MCF 10A (cell line): ENCODE results near the gene TNIK. TPM values are rescaled to one million over a fixed set of nuclear protein-coding genes. Genes with fewer than 3 reads are reported as not detected.
A peak's percentile ranks its signal among the peaks of the same experiment; 100 is the strongest.

Experiments used
- BruUV-seq: library from RNA; stranded (reverse); fragments of 400-500 nt; replicated peaks from 2 replicates; lab custom pipeline; 2021; lab: Mats Ljungman, UMichigan
- CTCF ChIA-PET: fragments of 300-600 bp; sonication (Branson Sonifier 250); formaldehyde crosslinking; extraction: SDS; loops from one replicate; lab custom pipeline; 2021; ENCODE audit warnings: antibody characterized with exemption, inconsistent platforms; lab: Yijun Ruan, JAX
- POLR2A ChIA-PET: fragments of 300-600, 350-650 bp; sonication (Branson Sonifier 250); formaldehyde crosslinking; extraction: SDS; loops from one replicate; lab custom pipeline; 2020; ENCODE audit warnings: antibody characterized with exemption, inconsistent platforms; lab: Yijun Ruan, JAX
- DNase-seq: peaks from one replicate; pipeline ENCODE4 v3.0.0-alpha.2; 2018; ENCODE audit not compliant: unreplicated experiment
- H3K27ac Mint-ChIP-seq: one replicate; pipeline ENCODE4 v1.8.0; 2022; ENCODE audit warnings: mild to moderate bottlenecking, low read depth, mixed read lengths; ENCODE audit not compliant: unreplicated experiment
- H3K27me3 Mint-ChIP-seq: one replicate; pipeline ENCODE4 v1.8.0; 2022; ENCODE audit warnings: mixed read lengths; ENCODE audit not compliant: insufficient read depth, unreplicated experiment
- H3K36me3 Mint-ChIP-seq: one replicate; pipeline ENCODE4 v1.8.0; 2022; ENCODE audit warnings: mild to moderate bottlenecking, moderate library complexity, mixed read lengths; ENCODE audit not compliant: insufficient read depth, unreplicated experiment
- H3K4me1 Mint-ChIP-seq: one replicate; pipeline ENCODE4 v1.8.0; 2022; ENCODE audit warnings: mixed read lengths; ENCODE audit not compliant: insufficient read depth, unreplicated experiment
- H3K4me3 Mint-ChIP-seq: one replicate; pipeline ENCODE4 v1.8.0; 2022; ENCODE audit warnings: mild to moderate bottlenecking, moderate library complexity, mixed read lengths; ENCODE audit not compliant: unreplicated experiment
- H3K9me3 Mint-ChIP-seq: one replicate; pipeline ENCODE4 v1.8.0; 2022; ENCODE audit warnings: mixed read lengths; ENCODE audit not compliant: unreplicated experiment
- intact Hi-C: fragments of 100-400 bp; cut with micrococcal nuclease; formaldehyde crosslinking; loops from 2 replicates; pipeline ENCODE4 v1.14.1; 2022
- total RNA-seq: library from RNA; stranded (reverse); gene quantifications from 2 replicates; pipeline ENCODE4 v1.2.3, GENCODE V29; 2022
- TF ChIP-seq, protein P1 (sequence below): fragments of 200-600 bp; IDR thresholded peaks from one replicate; pipeline ENCODE4 v1.8.0; 2022; ENCODE audit warnings: antibody characterized with exemption, mild to moderate bottlenecking; ENCODE audit not compliant: unreplicated experiment

Gene TNIK
- total RNA-seq, 1 experiment from 2014 or later, result 3.4 TPM

GRCh38 chr3:171187706-171188290, 272.4 kb downstream of the TNIK start:
- intact Hi-C loops, result loop anchor here (1.0 to 10.0 kb wide), 5 partner anchors 137 to 647 kb away; partner anchors contain the start of gene TNIK
- no TSS peak for BruUV-seq
- Mint-ChIP-seq H3K36me3 (no peaks in the 10 kb centered on the region), H3K27me3 (no peaks in the 10 kb centered on the region), H3K9me3 (no peaks in the 10 kb centered on the region), H3K4me1 (peaks cover 22% of the 10 kb centered on the region), H3K27ac (no peak overlapping the region), H3K4me3 (no peak overlapping the region)
- peak; percentile 60 for DNase-seq
- ChIA-PET CTCF (interaction anchor here (0.6 to 5.7 kb wide), 17 partner anchors 8 to 815 kb away, joined by 3 to 64 read pairs (median 4); partner anchors contain the start of gene TNIK), POLR2A (interaction anchor here (0.6 to 1.2 kb wide), 2 partner anchors 273 to 379 kb away, joined by 3 to 4 read pairs; partner anchors contain the start of gene TNIK)
- TF ChIP-seq, protein P1, sequence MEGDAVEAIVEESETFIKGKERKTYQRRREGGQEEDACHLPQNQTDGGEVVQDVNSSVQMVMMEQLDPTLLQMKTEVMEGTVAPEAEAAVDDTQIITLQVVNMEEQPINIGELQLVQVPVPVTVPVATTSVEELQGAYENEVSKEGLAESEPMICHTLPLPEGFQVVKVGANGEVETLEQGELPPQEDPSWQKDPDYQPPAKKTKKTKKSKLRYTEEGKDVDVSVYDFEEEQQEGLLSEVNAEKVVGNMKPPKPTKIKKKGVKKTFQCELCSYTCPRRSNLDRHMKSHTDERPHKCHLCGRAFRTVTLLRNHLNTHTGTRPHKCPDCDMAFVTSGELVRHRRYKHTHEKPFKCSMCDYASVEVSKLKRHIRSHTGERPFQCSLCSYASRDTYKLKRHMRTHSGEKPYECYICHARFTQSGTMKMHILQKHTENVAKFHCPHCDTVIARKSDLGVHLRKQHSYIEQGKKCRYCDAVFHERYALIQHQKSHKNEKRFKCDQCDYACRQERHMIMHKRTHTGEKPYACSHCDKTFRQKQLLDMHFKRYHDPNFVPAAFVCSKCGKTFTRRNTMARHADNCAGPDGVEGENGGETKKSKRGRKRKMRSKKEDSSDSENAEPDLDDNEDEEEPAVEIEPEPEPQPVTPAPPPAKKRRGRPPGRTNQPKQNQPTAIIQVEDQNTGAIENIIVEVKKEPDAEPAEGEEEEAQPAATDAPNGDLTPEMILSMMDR, result peak; percentile 70

DNA sequence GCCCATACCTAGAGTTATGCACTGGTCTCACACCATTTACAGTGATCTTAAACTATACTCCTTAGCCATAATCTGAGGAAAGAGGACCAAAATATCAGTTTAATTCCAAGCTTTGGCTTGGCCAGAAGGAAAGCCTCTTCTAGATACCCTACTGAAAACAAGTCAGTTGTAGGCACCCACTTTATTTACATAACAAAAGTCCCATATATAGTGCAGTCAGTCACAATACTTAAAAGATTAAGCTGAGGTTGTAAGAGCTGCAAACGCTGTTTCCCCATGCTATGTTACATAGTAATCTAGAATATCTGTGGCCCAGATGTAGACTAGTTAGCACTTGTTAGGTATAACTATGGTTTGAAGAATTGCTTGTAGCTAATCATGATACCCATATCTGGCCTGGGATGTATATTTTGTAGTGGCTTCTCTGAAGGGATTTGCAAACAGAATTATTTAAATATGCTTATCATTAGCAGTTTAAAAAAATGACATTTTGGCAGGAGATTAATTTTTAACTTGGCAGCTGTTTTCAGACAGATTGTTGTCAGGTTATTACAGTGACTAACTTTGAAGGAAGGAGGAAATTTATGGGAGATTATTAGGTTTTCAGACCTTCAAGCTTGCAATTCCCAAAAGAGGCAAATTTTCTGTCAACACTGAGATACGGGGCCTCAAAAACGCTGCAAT, 273.2 kb downstream of the TNIK start:
- ChIA-PET POLR2A (interaction anchor here (1.2 to 1.5 kb wide), 2 partner anchors 274 to 380 kb away, joined by 3 to 5 read pairs; no protein-coding TSS in a partner anchor), CTCF (interaction anchor here (0.6 to 5.7 kb wide), 25 partner anchors 12 to 691 kb away, joined by 3 to 64 read pairs (median 4); no protein-coding TSS in a partner anchor)
- Mint-ChIP-seq H3K27ac (no peak overlapping the region), H3K4me1 (peaks cover 25% of the 10 kb centered on the region), H3K36me3 (no peaks in the 10 kb centered on the region), H3K4me3 (no peak overlapping the region), H3K27me3 (no peaks in the 10 kb centered on the region), H3K9me3 (no peaks in the 10 kb centered on the region)
- DNase-seq, result no peak
- TF ChIP-seq, protein P1, result no peak
- intact Hi-C loops, result loop anchor here (1.0 to 10.0 kb wide), 5 partner anchors 137 to 648 kb away; partner anchors contain the start of gene TNIK
- BruUV-seq, result no TSS peak

GRCh38 chr3:171186383-171186782, 273.8 kb downstream of the TNIK start:
- ChIA-PET CTCF (interaction anchor here (0.7 to 5.7 kb wide), 16 partner anchors 11 to 385 kb away, joined by 3 to 64 read pairs (median 4); no protein-coding TSS in a partner anchor), POLR2A (interaction anchor here (1.5 kb wide), 2 partner anchors 99 to 275 kb away, joined by 3 to 5 read pairs; no protein-coding TSS in a partner anchor)
- TF ChIP-seq, protein P1, result no peak
- Mint-ChIP-seq H3K4me1 (peaks cover 31% of the 10 kb centered on the region), H3K27ac (no peak overlapping the region), H3K27me3 (no peaks in the 10 kb centered on the region), H3K9me3 (no peaks in the 10 kb centered on the region), H3K4me3 (no peak overlapping the region), H3K36me3 (no peaks in the 10 kb centered on the region)
- intact Hi-C loops, result loop anchor here (2.0 to 10.0 kb wide), 2 partner anchors 226 to 648 kb away; no protein-coding TSS in a partner anchor
- no peak for DNase-seq
- BruUV-seq, result no TSS peak
